ENCODE data around the gene ANKRD16.
A peak's percentile ranks its signal among the peaks of the same experiment; 100 is the strongest.

ANKRD16 gene

GRCh38 chr10:5889624-5890451, at the start of gene ANKRD16, which contains the start of gene FBH1:
Gene ANKRD16 (minus strand): TSS chr10:5889893. CDS start chr10:5889354, 539 bp downstream.
Gene FBH1 (plus strand): TSS chr10:5890243. CDS start chr10:5890346, 103 bp downstream.
- H3K4me3 ChIP-seq (ENCODE audit: low read depth in 1 of 2, low read length in 2 of 2): peak within 1 kb of the TSS; percentile 66 to 85
- H3K27me3 ChIP-seq (ENCODE audit: control insufficient read depth in 1 of 2, insufficient read depth in 2 of 2, low read length in 2 of 2): no peaks in the 10 kb centered on the region
- H3K27ac ChIP-seq (ENCODE audit: low read depth, low read length): peak within 1 kb of the TSS; percentile 93
- peaks cover 15% of the 10 kb centered on the region for H3K36me3 ChIP-seq (ENCODE audit: insufficient read depth, low read length)
- peak within 1 kb of the TSS; percentile 86 for H3K9ac ChIP-seq (ENCODE audit: low read length)
- H3K9me3 ChIP-seq (ENCODE audit: low read length): no peaks in the 10 kb centered on the region
- peaks cover 36% of the 10 kb centered on the region for H3K4me1 ChIP-seq (ENCODE audit: insufficient read depth, low read length)

GRCh38 chr10:5938291-5938690, 48.6 kb upstream of the ANKRD16 start:
- Histone ChIP-seq H3K27ac (ENCODE audit: low read depth, low read length) (no peak overlapping the region), H3K9me3 (ENCODE audit: low read length) (no peaks in the 10 kb centered on the region), H3K9ac (ENCODE audit: low read length) (no peak overlapping the region), H3K36me3 (ENCODE audit: insufficient read depth, low read length) (peaks cover 28% of the 10 kb centered on the region), H3K4me3 (ENCODE audit: low read depth in 1 of 2, low read length in 2 of 2) (no peak overlapping the region), H3K4me1 (ENCODE audit: insufficient read depth, low read length) (peaks cover 2% of the 10 kb centered on the region), H3K27me3 (ENCODE audit: control insufficient read depth in 1 of 2, insufficient read depth in 2 of 2, low read length in 2 of 2) (no peaks in the 10 kb centered on the region)

GRCh38 chr10:5937016-5937415, 47.3 kb upstream of the ANKRD16 start:
- Histone ChIP-seq H3K4me1 (ENCODE audit: insufficient read depth, low read length) (no peaks in the 10 kb centered on the region), H3K9ac (ENCODE audit: low read length) (no peak overlapping the region), H3K27me3 (ENCODE audit: control insufficient read depth in 1 of 2, insufficient read depth in 2 of 2, low read length in 2 of 2) (no peaks in the 10 kb centered on the region), H3K27ac (ENCODE audit: low read depth, low read length) (no peak overlapping the region), H3K4me3 (ENCODE audit: low read depth in 1 of 2, low read length in 2 of 2) (no peak overlapping the region), H3K36me3 (ENCODE audit: insufficient read depth, low read length) (peaks cover 32% of the 10 kb centered on the region), H3K9me3 (ENCODE audit: low read length) (no peaks in the 10 kb centered on the region)

GRCh38 chr10:5935628-5936027, 45.9 kb upstream of the ANKRD16 start:
- Histone ChIP-seq H3K4me3 (ENCODE audit: low read depth in 1 of 2, low read length in 2 of 2) (no peak overlapping the region), H3K27me3 (ENCODE audit: control insufficient read depth in 1 of 2, insufficient read depth in 2 of 2, low read length in 2 of 2) (no peaks in the 10 kb centered on the region), H3K27ac (ENCODE audit: low read depth, low read length) (no peak overlapping the region), H3K9ac (ENCODE audit: low read length) (no peak overlapping the region), H3K36me3 (ENCODE audit: insufficient read depth, low read length) (peaks cover 42% of the 10 kb centered on the region), H3K9me3 (ENCODE audit: low read length) (no peaks in the 10 kb centered on the region), H3K4me1 (ENCODE audit: insufficient read depth, low read length) (no peaks in the 10 kb centered on the region)

- Histone ChIP-seq H3K9me3 (ENCODE audit: low read length) (no peaks in the 10 kb centered on the region), H3K27ac (ENCODE audit: low read depth, low read length) (no peak overlapping the region), H3K36me3 (ENCODE audit: insufficient read depth, low read length) (peaks cover 57% of the 10 kb centered on the region), H3K9ac (ENCODE audit: low read length) (no peak overlapping the region), H3K4me1 (ENCODE audit: insufficient read depth, low read length) (no peaks in the 10 kb centered on the region), H3K4me3 (ENCODE audit: low read depth in 1 of 2, low read length in 2 of 2) (no peak overlapping the region), H3K27me3 (ENCODE audit: control insufficient read depth in 1 of 2, insufficient read depth in 2 of 2, low read length in 2 of 2) (no peaks in the 10 kb centered on the region)
Measured at GRCh38 chr10:5933909-5934546, 44.3 kb upstream of the ANKRD16 start.

GRCh38 chr10:5932345-5932744, 42.7 kb upstream of the ANKRD16 start:
- H3K36me3 ChIP-seq (ENCODE audit: insufficient read depth, low read length): peaks cover 55% of the 10 kb centered on the region
- no peak overlapping the region for H3K27ac ChIP-seq (ENCODE audit: low read depth, low read length)
- no peak overlapping the region for H3K4me3 ChIP-seq (ENCODE audit: low read depth in 1 of 2, low read length in 2 of 2)
- H3K9me3 ChIP-seq (ENCODE audit: low read length): no peaks in the 10 kb centered on the region
- no peak overlapping the region for H3K9ac ChIP-seq (ENCODE audit: low read length)
- H3K27me3 ChIP-seq (ENCODE audit: control insufficient read depth in 1 of 2, insufficient read depth in 2 of 2, low read length in 2 of 2): no peaks in the 10 kb centered on the region
- H3K4me1 ChIP-seq (ENCODE audit: insufficient read depth, low read length): no peaks in the 10 kb centered on the region

- H3K4me3 ChIP-seq (ENCODE audit: low read depth in 1 of 2, low read length in 2 of 2): no peak overlapping the region
- peaks cover 63% of the 10 kb centered on the region for H3K36me3 ChIP-seq (ENCODE audit: insufficient read depth, low read length)
- no peak overlapping the region for H3K9ac ChIP-seq (ENCODE audit: low read length)
- no peaks in the 10 kb centered on the region for H3K9me3 ChIP-seq (ENCODE audit: low read length)
- H3K27me3 ChIP-seq (ENCODE audit: control insufficient read depth in 1 of 2, insufficient read depth in 2 of 2, low read length in 2 of 2): no peaks in the 10 kb centered on the region
- H3K27ac ChIP-seq (ENCODE audit: low read depth, low read length): no peak overlapping the region
- no peaks in the 10 kb centered on the region for H3K4me1 ChIP-seq (ENCODE audit: insufficient read depth, low read length)
Measured at GRCh38 chr10:5930272-5930671, 40.6 kb upstream of the ANKRD16 start.

- Histone ChIP-seq H3K27ac (ENCODE audit: low read depth, low read length) (no peak overlapping the region), H3K9me3 (ENCODE audit: low read length) (no peaks in the 10 kb centered on the region), H3K36me3 (ENCODE audit: insufficient read depth, low read length) (peaks cover 68% of the 10 kb centered on the region), H3K27me3 (ENCODE audit: control insufficient read depth in 1 of 2, insufficient read depth in 2 of 2, low read length in 2 of 2) (no peaks in the 10 kb centered on the region), H3K4me1 (ENCODE audit: insufficient read depth, low read length) (no peaks in the 10 kb centered on the region), H3K4me3 (ENCODE audit: low read depth in 1 of 2, low read length in 2 of 2) (no peak overlapping the region), H3K9ac (ENCODE audit: low read length) (no peak overlapping the region)
Measured at GRCh38 chr10:5929442-5929841, 39.7 kb upstream of the ANKRD16 start.

- Histone ChIP-seq H3K4me1 (ENCODE audit: insufficient read depth, low read length) (no peaks in the 10 kb centered on the region), H3K9me3 (ENCODE audit: low read length) (no peaks in the 10 kb centered on the region), H3K36me3 (ENCODE audit: insufficient read depth, low read length) (peaks cover 81% of the 10 kb centered on the region), H3K4me3 (ENCODE audit: low read depth in 1 of 2, low read length in 2 of 2) (no peak overlapping the region), H3K27ac (ENCODE audit: low read depth, low read length) (no peak overlapping the region), H3K9ac (ENCODE audit: low read length) (no peak overlapping the region), H3K27me3 (ENCODE audit: control insufficient read depth in 1 of 2, insufficient read depth in 2 of 2, low read length in 2 of 2) (no peaks in the 10 kb centered on the region)
Measured at GRCh38 chr10:5927306-5927705, 37.6 kb upstream of the ANKRD16 start.

- H3K27ac ChIP-seq (ENCODE audit: low read depth, low read length): no peak overlapping the region
- peaks cover 86% of the 10 kb centered on the region for H3K36me3 ChIP-seq (ENCODE audit: insufficient read depth, low read length)
- no peaks in the 10 kb centered on the region for H3K9me3 ChIP-seq (ENCODE audit: low read length)
- H3K27me3 ChIP-seq (ENCODE audit: control insufficient read depth in 1 of 2, insufficient read depth in 2 of 2, low read length in 2 of 2): no peaks in the 10 kb centered on the region
- no peak overlapping the region for H3K9ac ChIP-seq (ENCODE audit: low read length)
- H3K4me1 ChIP-seq (ENCODE audit: insufficient read depth, low read length): no peaks in the 10 kb centered on the region
- H3K4me3 ChIP-seq (ENCODE audit: low read depth in 1 of 2, low read length in 2 of 2): no peak overlapping the region
Measured at GRCh38 chr10:5924889-5925288, 35.2 kb upstream of the ANKRD16 start.

- Histone ChIP-seq H3K36me3 (ENCODE audit: insufficient read depth, low read length) (peaks cover 88% of the 10 kb centered on the region), H3K4me3 (ENCODE audit: low read depth in 1 of 2, low read length in 2 of 2) (no peak overlapping the region)
Measured at GRCh38 chr10:5921746-5922145, 32.1 kb upstream of the ANKRD16 start.

More at GRCh38 chr10:5921746-5922145, 32.1 kb upstream of the ANKRD16 start:
- H3K4me1 ChIP-seq (ENCODE audit: insufficient read depth, low read length): no peaks in the 10 kb centered on the region
- H3K27me3 ChIP-seq (ENCODE audit: control insufficient read depth in 1 of 2, insufficient read depth in 2 of 2, low read length in 2 of 2): no peaks in the 10 kb centered on the region
- no peak overlapping the region for H3K9ac ChIP-seq (ENCODE audit: low read length)
- H3K27ac ChIP-seq (ENCODE audit: low read depth, low read length): no peak overlapping the region
- H3K9me3 ChIP-seq (ENCODE audit: low read length): no peaks in the 10 kb centered on the region
